GM04503 (cell line): ENCODE measurements around the gene CSNK2A1.
"Not testable (repeated sequence)": the region's sequence is repeated elsewhere in the genome, so short reads cannot be mapped to it uniquely, and the experiment has no call there.

Experiments
- DNase-seq: peaks from one replicate; pipeline ENCODE4 v3.0.0-alpha.2; 2012; ENCODE audit warnings: low read depth

Gene CSNK2A1

DNA sequence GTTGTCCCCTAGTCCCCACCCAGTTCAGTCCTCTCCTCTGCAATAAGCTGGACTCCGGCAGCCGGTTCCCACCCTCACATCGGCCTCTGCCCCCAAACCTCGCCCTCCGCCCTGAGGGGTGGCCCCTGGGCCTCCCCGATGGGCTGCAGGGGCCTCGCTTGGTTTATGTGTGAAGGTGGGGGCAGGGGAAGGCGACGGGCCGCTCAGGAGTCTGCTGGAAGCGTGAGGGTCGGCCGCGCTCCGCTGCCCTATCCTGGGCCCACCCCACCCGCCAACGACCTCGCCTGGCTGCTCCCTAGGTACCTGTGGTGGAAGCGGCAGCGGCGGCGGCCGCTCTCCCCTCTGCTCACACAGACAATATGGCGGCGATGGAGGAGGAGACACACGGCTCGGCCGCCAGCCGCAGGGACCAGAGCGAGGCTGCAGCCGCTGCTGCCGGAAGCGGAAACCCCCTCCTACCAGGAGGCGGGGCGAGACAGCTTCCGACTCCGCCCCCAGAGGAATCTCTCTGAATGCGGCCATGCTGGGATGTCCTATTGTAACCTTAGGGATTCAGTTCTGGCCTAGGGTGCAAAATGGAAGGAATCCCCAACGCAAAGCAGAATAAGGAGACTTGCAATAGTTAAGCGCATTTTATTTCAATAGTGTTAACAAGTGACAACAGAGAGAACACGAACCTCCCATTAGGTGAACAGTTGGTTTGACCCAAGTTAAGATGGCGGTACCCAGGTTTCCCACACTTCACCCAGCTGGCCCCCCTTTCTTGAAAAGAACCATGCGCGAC lies at the start of gene CSNK2A1:
Gene CSNK2A1, minus strand, starts transcription at position 422 of the 784 bp plus-strand sequence. CDS start 35,239 bp downstream, outside the sequence.
- DNase-seq, result peak; percentile 73

DNA sequence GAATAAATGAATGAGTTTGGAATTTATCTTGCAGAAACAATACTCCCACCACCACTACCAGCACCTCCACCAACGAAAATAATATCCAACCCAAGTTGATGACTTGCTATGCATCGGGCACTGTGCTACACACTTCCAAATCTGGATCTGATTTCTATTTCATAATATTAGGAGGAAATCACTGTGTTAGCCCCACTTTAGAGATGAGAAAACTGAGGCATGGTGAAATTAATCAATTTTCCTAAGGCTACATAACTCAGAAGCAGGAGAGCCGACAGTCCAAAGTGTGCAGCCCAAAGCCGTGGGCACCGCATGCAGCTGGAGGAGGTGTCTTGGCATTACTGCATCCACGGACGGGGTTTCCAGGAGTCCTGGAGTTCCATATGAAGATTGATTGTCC lies 48.9 kb upstream of the CSNK2A1 start:
- no peak for DNase-seq

DNA sequence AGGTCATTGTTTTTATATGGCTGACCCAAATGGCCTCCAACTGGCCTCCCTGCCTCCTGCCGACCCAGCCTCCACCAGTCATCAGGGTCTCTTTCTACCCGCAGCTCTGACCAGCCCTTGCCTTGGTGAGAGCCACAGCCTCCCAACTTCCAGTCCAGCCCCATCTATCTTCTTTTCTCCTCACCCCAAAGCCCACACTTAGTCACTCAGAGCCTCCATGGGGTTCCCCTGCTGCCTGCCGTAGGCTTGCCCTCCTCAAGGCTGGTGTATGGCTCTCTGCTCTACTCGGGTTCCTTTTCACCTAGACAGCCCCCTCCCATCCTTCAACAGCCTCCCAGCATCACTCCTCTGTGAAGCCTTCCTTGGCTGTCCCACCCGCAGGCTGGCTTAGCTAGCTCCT lies 48.4 kb upstream of the CSNK2A1 start:
- no peak for DNase-seq

DNA sequence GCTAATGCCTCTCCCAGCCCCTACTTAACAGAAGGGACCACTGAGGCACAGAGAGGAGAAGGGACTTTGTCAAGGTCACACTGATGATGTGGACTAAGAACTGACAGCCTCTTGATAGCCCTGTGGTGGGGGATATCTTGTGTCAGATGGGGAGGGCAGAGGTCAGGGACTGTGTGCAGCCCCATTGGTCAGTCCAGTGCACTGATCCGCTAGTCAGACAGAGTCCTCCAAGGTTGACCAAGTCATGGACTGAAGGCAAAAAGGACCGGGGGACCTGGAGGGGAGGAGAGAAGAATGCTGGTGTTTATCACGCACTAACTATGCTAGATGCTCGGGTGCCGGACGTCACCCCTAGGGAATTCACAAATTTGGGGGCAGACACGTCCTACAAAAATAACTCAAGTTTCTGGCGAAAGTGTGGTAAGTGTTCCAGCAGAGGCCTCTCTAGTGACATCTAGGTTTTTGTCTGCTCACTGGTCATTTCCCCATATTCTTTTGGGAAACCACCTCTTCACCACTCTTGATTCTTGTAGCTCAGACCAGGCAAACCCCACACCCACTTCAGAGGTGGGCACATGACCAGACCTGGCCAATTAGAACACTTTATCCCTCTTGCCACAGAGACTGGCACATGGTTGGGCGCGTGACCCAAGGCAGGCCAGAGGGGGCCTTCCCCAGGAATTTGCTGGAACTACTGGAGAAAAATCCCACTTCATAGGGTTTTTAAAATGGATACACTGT lies 45.5 kb upstream of the CSNK2A1 start:
- DNase-seq, result no peak

DNA sequence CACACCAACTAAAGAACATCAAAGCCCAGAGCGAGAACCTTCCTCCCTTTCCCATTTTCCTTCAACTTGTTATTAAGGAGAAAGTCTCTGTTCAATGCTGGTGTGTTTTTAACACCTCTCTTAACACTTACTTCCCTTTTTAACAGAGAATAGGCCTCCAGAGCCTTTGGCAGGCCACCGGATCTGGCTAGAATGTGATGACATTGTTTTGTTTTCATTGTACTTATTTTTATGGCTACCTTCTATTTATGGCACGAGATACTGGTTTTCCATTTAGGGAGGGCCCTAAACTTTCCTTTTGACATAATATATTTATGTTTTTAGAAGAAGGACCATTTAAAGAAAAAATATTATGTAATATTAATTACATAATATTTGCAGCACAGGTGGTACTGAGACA lies 44.9 kb upstream of the CSNK2A1 start:
- no peak for DNase-seq

DNA sequence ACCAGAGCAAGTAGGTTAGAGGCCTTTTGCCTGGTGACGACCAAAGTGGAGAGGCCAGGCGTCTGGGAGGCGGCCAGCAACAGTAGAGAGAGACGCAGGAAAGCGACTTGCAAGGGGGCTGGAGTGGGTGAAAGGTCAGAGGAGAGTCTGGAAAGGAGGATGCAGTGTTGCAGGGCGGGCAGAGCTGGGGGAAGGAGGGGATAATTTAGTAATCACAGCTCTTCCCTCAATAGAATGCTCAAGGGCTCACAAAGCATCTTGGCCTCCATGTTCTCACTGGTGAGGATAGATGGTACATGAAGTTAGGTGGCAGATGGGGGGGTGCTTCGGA lies 41.3 kb upstream of the CSNK2A1 start:
- no peak for DNase-seq

DNA sequence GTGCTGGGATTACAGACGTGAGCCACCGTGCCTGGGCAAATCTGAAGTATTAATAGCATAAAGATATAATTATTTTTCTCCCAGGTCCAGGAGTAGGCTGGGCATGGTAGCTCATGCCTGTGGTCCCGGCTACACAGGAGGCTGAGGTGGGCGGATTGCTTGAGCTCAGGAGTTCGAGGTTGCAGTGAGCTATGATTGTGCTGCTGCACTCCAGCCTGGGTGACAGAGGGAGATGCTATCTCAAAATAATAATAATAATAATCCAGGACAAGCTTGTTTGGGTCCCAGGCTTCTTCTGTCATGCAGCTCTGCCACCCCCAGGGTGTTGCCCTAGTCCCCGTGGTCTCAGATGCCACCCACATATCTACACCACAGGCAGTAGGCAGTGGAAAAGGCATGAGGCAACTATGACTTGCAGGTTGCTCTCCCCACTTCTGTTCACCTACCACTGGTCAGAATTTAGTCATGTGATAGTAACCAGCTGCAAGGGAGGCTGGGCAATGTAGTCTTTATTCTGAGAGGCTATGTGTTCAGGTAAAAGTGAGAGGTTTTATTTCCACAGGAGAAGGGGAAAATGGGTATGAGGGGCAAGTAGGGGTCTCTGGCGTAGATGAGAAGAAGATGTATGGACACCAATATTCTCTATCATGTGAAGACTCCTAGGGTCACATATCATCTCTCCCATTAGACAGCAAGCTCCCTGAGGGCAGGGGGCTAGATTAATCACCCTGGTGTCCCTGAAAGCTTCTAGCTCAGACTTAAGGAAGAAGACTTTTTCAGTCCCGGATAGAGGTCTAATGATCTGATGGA lies 40.8 kb upstream of the CSNK2A1 start:
- DNase-seq, result no peak

DNA sequence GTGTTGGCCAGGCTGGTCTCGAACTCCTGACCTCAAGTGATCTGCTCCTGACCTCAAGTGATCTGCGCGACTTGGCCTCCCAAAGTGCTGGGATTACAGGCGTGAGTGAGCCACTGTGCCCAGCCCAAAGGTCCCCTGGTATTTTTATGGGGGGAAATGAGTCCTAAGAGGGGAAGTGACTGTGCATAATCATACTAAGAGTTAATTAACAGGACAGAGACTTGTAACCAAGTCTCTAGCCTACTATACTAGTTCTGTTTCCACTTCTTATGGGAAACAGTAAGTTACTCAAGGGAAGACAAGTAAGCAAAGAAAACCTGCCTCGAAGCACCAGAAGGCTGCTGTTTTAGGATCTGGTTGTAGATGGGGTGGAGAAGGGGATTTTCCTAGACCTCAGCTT lies 38.6 kb upstream of the CSNK2A1 start:
- DNase-seq, result no peak

DNA sequence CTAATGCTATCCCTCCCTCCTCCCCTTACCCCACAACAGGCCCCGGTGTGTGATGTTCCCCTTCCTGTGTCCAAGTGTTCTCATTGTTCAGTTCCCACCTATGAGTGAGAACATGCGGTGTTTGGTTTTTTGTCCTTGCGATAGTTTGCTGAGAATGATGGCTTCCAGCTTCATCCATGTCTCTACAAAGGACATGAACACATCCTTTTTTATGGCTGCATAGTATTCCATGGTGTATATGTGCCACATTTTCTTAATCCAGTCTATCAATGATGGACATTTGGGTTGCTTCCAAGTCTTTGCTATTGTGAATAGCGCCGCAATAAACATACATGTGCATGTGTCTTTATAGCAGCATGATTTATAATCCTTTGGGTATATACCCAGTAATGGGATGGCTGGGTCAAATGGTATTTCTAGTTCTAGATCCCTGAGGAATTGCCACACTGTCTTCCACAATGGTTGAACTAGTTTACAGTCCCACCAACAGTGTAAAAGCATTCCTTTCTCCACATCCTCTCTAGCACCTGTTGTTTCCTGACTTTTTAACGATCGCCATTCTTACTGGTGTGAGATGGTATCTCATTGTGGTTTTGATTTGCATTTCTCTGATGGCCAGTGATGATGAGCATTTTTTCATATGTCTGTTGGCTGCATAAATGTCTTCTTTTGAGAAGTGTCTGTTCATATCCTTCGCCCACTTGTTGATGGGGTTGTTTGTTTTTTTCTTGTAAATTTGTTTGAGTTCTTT lies 35.5 kb upstream of the CSNK2A1 start:
- DNase-seq, result not testable (repeated sequence)

DNA sequence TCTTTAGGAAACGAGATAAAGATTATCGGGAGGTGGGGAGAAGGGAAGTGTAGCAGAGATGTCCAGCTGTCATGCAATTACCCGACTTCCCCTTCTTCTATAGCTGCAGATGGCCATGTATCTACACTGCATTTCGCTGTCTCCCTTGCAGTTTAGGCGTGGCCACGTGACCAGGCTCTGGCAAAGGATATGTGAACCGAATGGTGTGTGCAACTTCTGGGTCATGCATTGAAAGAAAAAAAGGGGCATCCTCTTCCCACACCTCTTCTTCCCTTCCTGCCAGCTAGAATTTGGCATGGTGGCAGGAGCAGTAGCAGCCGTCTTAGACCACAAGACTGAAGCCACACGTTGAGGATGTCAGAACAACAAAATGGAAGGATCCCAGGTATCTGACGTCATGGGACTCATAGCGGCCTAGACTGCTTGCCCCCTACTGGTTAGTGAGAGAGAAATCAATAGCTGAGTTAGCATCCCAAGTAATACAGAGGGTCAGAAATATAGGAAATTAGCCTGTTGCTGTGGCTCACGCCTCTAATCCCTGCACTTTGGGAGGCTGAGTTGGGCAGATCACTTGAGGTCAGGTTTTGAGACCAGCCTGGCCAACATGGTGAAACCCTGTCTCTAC lies 33.7 kb upstream of the CSNK2A1 start:
- DNase-seq, result no peak

DNA sequence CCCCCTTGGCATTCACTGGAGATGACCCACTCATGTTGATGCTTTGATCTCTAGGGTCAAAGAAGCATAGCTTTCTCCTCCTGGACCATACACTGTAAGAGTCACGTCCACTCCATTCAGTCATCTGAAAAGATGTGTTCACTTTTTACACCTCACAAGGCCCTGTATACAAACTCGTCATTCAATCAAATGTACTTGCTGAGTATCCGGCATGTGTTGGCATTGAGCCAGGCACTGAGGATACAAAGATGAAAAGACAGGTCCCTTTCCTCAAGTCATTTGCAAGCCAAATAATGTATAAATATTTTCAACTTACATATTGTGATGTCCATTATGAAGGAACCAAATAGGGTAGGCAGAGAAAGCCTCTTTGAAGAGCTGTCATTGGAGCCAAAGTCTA lies 32.6 kb upstream of the CSNK2A1 start:
- DNase-seq, result no peak

DNA sequence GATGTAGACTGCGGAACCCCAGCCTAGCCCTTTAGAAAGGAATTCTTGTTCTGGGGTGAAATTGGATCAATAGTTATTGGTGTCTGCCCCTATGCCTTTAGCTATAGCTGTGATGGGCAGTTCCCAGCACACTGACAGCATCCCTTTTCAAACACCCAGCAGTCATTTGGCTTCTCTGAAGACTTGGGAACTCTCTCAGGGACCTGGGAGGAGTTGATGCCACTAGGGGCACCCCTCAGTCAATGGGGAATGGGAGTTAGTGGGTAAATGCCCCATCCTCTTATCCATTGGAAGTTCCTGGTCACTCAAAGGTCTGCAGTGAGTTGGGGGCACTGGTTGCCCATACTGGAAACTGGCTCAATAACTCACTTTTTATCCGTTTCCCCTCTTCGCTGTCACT lies 31.6 kb upstream of the CSNK2A1 start:
- no peak for DNase-seq

DNA sequence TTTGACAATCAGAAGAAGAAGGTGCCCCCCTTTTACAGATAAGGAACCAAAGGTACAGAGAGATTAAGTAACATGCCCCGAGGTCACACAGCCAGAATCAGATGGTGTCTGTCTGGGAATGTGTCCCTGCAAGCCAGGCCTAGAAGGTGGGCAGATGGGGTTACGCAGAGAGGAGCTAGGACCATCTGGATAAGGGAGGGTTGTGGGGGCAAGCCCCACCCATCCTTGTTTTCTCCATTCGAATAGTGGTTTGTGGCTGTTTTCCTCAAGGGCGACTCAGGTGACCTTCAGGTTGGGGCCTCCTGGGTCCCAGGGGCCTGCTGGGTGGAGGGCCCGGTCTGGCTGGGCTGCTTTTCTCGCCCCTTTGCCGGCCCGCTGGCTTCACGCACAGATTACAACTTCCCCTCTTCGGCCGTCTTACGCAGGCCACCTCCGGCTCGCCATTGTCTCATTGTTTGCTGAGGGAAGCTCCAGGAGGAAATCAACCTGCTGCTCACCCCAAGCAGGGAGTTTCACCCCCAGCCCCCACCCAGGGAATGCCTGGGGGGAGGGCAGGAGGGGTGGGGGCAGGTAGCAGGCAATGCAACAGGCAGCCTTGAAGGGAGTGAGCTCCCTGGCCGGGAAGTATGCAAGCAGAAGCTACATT lies 30.8 kb upstream of the CSNK2A1 start:
- DNase-seq, result no peak

DNA sequence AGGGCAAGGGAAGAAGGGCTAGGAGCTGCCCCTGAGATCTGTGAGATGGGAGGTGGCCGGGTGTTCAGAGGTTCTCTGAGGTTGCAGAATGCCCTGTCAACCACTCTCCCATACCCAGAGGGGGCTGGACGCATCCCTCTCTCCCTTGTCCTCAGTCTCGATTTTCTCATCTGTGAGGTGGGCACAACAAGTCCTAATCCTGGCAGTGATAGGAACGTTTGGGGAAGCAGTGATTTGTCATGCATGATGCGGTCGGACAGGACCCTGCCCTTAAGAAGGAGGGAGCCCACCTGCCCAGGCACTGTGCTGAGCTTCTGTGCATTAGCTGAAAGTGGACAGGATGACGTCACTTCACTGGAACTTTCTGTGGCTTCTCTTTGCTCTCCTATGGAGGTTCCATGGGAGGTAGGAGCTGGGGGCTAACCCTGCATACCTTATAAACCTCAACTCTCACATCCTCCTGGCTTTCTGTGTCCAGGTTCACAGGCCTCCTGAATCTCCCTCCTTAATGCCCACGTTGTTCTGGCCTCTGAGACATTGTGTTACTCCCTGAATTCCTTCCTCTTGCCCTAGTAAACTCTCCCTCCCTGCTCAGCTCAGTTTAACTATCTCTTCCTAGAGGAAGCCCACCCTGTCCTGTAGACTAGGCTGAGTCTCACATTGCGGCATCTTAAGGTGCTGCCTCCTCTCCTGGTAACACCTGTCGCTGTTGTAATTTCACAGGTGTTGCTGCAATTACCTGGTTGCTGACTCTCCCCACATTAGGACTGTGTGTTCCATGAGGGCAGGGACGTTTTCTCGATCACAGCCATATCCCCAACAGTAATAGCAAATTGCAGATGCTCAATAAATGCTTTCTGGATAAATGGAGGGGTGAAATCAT lies 30.1 kb upstream of the CSNK2A1 start:
- no peak for DNase-seq

DNA sequence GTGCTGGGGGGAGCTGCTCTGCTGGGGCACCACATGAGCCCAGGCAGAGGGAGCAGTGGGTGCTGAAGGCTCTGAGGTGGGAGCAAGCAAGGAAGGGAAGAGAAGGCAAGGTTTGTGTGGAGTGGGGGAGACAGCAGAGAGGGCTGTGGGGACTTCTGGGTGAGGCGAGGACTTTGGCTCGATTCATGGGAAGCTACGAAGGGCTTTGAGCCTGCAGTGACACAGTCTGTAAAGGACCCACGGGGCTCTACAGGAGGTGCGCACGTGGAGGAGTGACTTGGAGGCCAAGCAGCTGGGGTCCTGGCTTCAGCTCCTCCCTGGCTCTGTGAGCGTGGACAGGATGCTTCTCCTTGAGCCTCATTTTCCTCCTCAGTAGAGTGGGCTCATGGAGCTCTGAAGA lies 29.1 kb upstream of the CSNK2A1 start:
- no peak for DNase-seq

DNA sequence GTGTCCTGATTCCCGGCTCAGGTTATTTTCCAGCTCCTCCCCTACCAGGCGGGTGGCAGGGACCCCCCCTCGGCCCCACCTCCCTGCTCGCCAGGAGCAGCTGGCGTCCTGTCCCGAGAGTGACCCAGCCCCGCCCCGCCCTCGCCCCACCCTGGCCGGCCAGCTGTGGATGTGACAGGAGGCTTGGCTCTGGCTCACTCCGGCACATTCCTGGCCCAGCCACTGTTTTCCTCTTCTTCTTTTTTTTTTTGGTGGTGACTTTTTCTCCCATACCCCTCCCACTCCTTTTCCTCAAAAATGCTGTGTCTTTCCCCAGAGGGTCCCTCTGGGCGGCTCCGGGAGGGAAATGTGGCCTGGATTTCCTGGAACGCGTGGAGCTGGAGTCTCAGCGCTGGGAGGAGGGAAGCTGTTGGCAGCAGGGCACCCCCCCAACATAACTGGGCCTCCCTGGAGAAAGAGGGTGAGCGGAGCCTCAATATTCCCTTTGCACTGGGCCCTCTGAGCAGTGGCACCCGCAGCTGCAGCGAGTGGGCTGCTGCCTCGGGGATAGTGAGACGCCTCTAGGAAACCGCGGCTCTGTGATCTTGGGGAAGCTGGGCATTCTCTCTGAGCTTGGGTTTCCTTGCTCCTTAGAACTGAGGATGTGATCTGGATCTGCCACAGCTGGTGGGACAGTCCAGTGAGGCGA lies 28.3 kb upstream of the CSNK2A1 start:
- DNase-seq, result no peak

DNA sequence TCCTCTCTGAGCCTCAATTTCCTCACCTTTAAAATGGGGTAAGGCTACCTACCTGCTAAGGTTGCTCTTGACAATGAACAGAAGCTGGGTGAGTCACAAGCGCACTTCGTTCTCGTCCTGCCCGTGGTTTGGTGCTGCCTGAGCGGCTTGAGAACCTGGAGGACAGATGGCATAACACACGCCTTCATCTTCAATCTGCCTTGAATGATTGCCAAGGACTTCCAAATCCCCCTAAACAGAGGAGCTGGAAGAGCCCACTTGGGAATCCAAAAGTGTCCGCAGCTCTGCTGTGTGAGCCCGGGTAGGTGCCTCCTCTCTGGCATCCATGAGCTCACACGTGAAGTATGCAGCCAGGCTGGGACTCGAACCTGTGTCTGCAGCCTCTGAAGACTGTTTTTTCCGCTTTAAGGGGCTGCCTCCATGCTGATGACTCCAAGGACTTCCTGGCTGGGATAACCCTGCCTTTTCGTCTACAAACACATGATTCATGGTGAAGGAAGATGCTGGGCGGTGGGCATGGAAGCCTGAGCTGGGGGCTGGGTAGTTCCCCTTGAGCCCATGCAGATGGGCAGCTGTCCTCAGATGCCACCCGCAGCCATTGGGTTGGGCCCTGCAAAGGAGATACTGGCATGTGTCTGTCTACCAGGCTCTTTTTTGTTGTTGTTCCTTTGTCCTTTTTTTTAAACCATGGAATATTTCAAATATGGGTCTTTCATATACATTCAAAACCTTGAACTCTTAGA lies 25.3 kb upstream of the CSNK2A1 start:
- no peak for DNase-seq

DNA sequence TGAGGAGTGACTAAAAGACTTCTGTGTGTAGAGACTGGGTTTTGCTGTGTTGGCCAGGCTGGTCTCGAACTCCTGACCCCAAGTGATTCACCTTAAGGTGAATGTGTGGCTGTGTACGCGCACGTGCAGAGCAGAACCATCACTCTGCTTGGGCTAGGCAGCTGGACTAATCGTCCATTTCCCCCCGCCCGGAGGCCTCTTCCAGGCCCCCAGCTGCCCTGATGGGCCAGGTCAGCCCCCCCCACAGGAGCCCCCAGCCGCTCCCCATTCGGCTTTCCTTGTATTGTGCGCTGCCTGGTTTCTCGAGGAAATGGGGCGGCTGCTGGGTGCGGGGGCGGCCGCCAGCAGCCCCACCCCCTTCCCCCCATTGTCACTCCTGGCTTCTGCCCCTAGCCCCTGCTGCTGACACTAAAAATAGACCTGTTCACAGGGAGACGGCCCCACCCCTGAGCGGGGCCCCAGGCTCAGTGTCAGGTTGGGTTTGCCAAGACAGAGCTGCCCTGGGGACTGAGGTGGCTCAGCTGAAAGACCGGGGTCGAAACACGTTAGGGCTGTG lies 24.6 kb upstream of the CSNK2A1 start:
- DNase-seq, result no peak

DNA sequence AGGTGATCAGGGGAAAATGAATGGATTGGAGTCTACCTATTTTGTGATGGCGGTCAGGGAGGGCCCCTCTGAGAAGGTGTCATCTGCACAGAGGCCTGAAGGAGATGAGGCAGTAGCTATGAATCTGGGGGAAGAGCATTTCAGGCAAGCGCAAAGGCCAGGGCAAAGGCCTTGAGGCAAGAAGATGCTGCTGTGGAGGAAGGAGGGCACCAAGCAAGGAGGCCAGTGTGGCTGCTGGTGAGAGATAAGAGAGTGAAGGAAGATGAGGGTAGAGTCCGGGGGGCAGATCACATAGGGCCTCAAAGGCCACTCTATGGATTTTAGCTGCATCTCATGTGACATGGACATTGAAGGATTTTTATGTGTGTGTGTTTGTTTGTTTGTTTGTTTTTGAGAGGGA lies 20.6 kb upstream of the CSNK2A1 start:
- no peak for DNase-seq
